ENCODE measurements around the gene CDC42BPB. TPM values are rescaled to one million over a fixed set of nuclear protein-coding genes. Genes with fewer than 3 reads are reported as not detected.

CDC42BPB gene
- total RNA-seq, 4 donors from 2014 or later = 30.0 to 64.3 (median 32.6) TPM

DNA sequence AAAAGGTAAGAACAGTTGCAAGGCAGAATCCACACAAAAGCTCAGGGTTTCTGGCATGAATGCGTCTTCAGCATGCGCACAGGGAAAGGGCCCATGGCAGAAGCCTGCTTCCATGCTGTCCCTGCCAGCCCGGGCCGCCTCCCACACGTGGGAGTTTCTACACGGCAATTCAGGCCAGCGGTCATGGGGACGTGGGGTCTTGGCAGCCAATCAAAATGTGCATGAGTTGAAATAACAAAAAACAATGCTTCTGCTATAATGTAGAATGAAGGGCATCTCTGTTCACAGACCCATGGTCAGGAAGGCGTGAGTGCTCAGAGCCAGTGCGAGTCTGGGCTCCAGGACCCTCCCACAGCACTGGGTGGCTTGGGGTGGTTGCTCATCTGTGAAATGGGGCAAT, 106.3 kb downstream of the CDC42BPB start:
- Histone ChIP-seq H3K36me3 (peaks cover 0 to 72% of the 10 kb centered on the region in 2 donors), H3K4me1 (peaks cover 17 to 21% of the 10 kb centered on the region in 2 donors), H3K4me3 (no peak overlapping the region), H3K27me3 (no peaks in the 10 kb centered on the region), H3K27ac (peak overlapping the region; percentile 87 to 93 (median 90)), H3K9me3 (no peaks in the 10 kb centered on the region)
- no peak for ATAC-seq
- TF ChIP-seq, protein P1, sequence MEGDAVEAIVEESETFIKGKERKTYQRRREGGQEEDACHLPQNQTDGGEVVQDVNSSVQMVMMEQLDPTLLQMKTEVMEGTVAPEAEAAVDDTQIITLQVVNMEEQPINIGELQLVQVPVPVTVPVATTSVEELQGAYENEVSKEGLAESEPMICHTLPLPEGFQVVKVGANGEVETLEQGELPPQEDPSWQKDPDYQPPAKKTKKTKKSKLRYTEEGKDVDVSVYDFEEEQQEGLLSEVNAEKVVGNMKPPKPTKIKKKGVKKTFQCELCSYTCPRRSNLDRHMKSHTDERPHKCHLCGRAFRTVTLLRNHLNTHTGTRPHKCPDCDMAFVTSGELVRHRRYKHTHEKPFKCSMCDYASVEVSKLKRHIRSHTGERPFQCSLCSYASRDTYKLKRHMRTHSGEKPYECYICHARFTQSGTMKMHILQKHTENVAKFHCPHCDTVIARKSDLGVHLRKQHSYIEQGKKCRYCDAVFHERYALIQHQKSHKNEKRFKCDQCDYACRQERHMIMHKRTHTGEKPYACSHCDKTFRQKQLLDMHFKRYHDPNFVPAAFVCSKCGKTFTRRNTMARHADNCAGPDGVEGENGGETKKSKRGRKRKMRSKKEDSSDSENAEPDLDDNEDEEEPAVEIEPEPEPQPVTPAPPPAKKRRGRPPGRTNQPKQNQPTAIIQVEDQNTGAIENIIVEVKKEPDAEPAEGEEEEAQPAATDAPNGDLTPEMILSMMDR (IDR thresholded peaks at IDR 0.05 in 4 of 5, conservative IDR thresholded peaks at IDR 0.05 in 1 of 5) = no peak
- TF ChIP-seq POLR2A (IDR thresholded peaks at IDR 0.05) = no peak
- in situ Hi-C loops (cut with MboI; ENCODE audit: low sequenced_read_pairs in 4 of 4) = no loop called here
- intact Hi-C loops (cut with DNase I; ENCODE audit: low total_unique reads) = no loop called here
- no peak for DNase-seq

DNA sequence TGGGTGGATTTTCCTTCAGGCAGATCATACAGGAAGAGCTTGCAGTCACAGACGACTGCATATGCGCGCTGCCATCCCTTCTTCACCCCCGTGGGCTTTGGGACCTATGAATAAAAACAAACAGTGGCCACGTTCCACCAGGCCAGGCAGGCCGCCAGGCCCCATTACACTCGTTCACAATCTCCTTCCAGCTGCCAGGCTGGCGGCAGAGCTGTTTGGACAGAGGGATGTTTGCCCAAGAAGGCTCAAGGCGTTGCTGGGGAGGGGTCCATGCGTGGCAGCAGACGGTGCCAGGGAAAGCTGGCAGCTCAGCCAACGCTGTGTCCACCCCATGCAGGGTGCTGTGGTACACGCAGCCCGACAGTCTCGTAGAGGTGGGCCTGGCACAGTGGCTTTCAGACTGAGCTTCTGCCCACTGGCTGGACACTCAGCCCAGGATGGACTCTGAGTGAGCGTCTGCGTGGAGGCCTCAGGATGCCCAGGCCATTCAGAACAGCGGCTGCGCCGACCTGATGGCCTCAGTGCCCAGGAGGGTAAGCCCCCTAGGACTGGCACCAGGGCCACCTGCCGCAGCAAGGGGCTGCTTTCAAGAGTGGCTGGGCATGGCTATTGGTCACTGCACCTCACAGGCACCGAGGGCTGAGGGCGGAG, 107.4 kb downstream of the CDC42BPB start:
- H3K27ac ChIP-seq = peak overlapping the region; percentile 87 to 93 (median 90)
- intact Hi-C loops (cut with DNase I; ENCODE audit: low total_unique reads) = no loop called here
- peak in 1 of 2 donors; percentile 68 for DNase-seq

DNA sequence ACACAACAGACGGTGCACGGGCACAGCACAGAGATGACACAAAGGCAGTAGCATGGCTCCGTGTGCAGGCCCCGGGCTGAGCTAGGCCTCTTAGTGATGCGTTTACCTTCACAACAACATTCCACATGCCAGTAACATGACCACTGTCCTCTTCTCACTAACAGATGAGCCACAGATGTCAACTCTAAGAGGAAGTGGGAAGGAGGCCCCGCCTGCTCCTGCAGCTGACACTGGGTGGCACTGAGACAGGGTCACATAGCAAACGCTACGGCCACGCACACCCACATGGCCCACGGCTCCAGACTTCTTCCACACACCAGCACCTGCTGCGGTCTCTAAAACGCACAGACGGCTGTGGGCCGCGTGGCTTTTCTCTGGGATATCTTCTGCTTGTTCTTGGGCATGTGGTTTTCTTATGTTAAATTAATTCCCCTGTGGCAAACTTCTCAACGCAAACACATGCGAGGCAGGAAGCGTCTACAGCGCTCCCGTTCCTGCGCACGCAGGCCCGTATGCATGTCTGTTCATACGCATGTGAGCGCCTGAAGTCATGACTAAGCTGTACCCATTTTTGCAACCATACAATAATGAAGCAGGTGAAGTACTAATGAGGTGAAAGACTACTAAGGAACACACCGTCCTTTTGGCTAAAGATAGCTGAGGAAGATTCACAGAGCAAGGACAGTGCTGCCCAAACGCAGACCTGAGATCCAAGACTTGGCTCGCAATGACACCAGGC, 108.1 kb downstream of the CDC42BPB start:
- Histone ChIP-seq H3K36me3 (peaks cover 5 to 72% of the 10 kb centered on the region in 2 donors), H3K4me1 (peaks cover 17 to 21% of the 10 kb centered on the region in 2 donors), H3K9me3 (no peaks in the 10 kb centered on the region), H3K27ac (peak overlapping the region; percentile 87 to 93 (median 90)), H3K27me3 (no peaks in the 10 kb centered on the region), H3K4me3 (peak overlapping the region in 3 of 4 donors; percentile 8 to 17 (median 15))
- DNase-seq (peak; percentile 77 to 85), ATAC-seq (peak; percentile 89 to 90)
- intact Hi-C loops (cut with DNase I; ENCODE audit: low total_unique reads) = no loop called here
- TF ChIP-seq POLR2A (IDR thresholded peaks at IDR 0.05) = peak in 1 of 2 donors; percentile 16
- TF ChIP-seq, protein P1 (IDR thresholded peaks at IDR 0.05 in 4 of 5, conservative IDR thresholded peaks at IDR 0.05 in 1 of 5) = no peak
- in situ Hi-C loops (cut with MboI; ENCODE audit: low sequenced_read_pairs in 4 of 4) = no loop called here

More for the DNA sequence above, 107.4 kb downstream of the CDC42BPB start:
- TF ChIP-seq, protein P1 (IDR thresholded peaks at IDR 0.05 in 4 of 5, conservative IDR thresholded peaks at IDR 0.05 in 1 of 5) = no peak
- no peak for TF ChIP-seq POLR2A (IDR thresholded peaks at IDR 0.05)
- H3K27me3 ChIP-seq = no peaks in the 10 kb centered on the region
- H3K4me1 ChIP-seq = peaks cover 17 to 21% of the 10 kb centered on the region in 2 donors
- peaks cover 5 to 72% of the 10 kb centered on the region in 2 donors for H3K36me3 ChIP-seq
- ATAC-seq = peak; percentile 41 to 68
- peak overlapping the region in 3 of 4 donors; percentile 8 to 17 (median 15) for H3K4me3 ChIP-seq
- in situ Hi-C loops (cut with MboI; ENCODE audit: low sequenced_read_pairs in 4 of 4) = no loop called here
- H3K9me3 ChIP-seq = no peaks in the 10 kb centered on the region

DNA sequence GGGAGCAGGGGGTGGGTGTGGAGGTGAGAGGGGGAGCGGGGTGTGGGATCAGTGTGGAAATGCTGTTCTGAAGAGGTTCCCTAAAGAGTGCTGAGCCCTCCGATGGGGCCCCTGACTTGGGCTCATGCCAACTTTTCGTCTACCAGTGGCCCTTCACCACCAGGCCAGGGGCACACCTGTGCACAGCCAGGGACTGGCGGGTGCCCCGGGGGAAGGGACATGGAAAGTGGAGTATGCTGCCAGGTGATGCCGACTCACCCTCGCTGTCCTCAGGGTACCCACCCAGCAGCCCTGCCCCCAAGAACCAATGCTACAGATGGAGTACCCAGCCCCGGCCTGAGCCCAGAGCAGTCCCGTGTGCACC, 108.7 kb downstream of the CDC42BPB start:
- ATAC-seq = no peak
- Histone ChIP-seq H3K9me3 (no peaks in the 10 kb centered on the region), H3K36me3 (peaks cover 5 to 72% of the 10 kb centered on the region in 2 donors), H3K4me3 (no peak overlapping the region), H3K4me1 (peaks cover 17 to 21% of the 10 kb centered on the region in 2 donors), H3K27me3 (no peaks in the 10 kb centered on the region), H3K27ac (peak overlapping the region; percentile 87 to 93 (median 90))
- in situ Hi-C loops (cut with MboI; ENCODE audit: low sequenced_read_pairs in 4 of 4) = no loop called here
- no peak for DNase-seq
- intact Hi-C loops (cut with DNase I; ENCODE audit: low total_unique reads) = no loop called here
- TF ChIP-seq POLR2A (IDR thresholded peaks at IDR 0.05) = peak in 1 of 2 donors; percentile 3
- TF ChIP-seq, protein P1 (IDR thresholded peaks at IDR 0.05 in 4 of 5, conservative IDR thresholded peaks at IDR 0.05 in 1 of 5) = no peak

Data from gastrocnemius medialis (tissue), 4 donors.